ENCODE data around the gene XRCC1. TPM values are rescaled to one million over a fixed set of nuclear protein-coding genes. Genes with fewer than 3 reads are reported as not detected.
"Not testable (repeated sequence)": the region's sequence is repeated elsewhere in the genome, so short reads cannot be mapped to it uniquely, and the experiment has no call there.

The XRCC1 gene
- total RNA-seq, 2 experiments from 2014 or later, result 47.7 to 50.6 TPM

DNA sequence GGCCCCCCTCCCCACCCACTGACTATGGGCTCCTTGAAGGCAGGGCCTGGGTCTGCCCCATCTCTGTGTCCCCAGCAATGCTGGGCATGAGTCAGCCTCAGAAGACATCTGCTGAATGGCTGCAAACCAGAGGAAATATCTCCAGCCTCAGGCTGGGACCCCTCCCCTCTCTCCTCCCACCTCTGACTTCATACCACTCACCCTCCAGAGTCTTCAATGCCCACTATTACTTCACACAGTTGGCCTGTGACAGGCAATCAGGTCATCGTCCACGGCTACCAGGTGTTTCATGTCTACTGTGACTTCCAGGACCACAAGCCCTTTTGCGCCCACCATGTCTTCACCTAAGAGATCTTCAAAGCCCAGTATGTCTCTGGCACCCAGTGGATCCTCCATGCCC is 36.5 kb upstream of the XRCC1 start, which contains the start of gene SRRM5:
TSS of gene SRRM5 (plus strand) at position 301 of the 400 bp plus-strand sequence. CDS start at position 335, 34 bp downstream.
- H3K9me3 Mint-ChIP-seq (ENCODE audit: low read depth), result no peaks in the 10 kb centered on the region
- H3K4me1 Mint-ChIP-seq, result no peaks in the 10 kb centered on the region
- H3K4me3 Mint-ChIP-seq, result no peak within 1 kb of the TSS
- DNase-seq, result no peak
- peaks cover 8% of the 10 kb centered on the region for H3K36me3 Mint-ChIP-seq
- H3K27me3 Mint-ChIP-seq, result no peaks in the 10 kb centered on the region
- no peak for ATAC-seq
- H3K27ac Mint-ChIP-seq, result peak within 1 kb of the TSS; percentile 63
- CTCF ChIA-PET, result no interaction called here

- Mint-ChIP-seq H3K27me3 (no peaks in the 10 kb centered on the region), H3K9me3 (ENCODE audit: low read depth) (no peaks in the 10 kb centered on the region), H3K4me1 (no peaks in the 10 kb centered on the region), H3K36me3 (peaks cover 8% of the 10 kb centered on the region), H3K4me3 (no peak overlapping the region), H3K27ac (no peak overlapping the region)
- CTCF ChIA-PET, result no interaction called here
- ATAC-seq (no peak), DNase-seq (no peak)
These were observed 35.2 kb upstream of the XRCC1 start for GRCh38 chr19:43610493-43610892.

DNA sequence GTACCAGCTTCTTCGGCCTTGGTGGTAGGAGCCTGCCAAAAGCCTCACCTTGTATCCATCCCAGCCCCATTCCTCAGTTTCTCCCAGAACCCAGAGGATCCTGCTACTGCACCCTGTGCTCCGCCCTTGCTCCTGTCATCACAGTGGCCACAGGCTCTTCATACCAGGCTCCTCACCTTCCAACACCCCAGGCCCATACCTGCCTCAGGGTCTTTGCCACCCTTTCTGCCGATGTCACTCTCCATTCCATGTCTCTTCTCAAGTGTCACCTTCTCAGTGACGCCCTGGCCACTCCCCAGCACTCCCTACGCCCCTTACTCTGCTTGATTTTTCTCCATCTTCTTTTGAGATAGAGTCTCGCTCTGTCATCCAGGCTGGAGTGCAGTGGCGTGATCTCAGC is 34.5 kb upstream of the XRCC1 start:
- H3K27me3 Mint-ChIP-seq, result no peaks in the 10 kb centered on the region
- peaks cover 8% of the 10 kb centered on the region for H3K36me3 Mint-ChIP-seq
- DNase-seq (no peak), ATAC-seq (no peak)
- no peaks in the 10 kb centered on the region for H3K4me1 Mint-ChIP-seq
- H3K4me3 Mint-ChIP-seq, result no peak overlapping the region
- CTCF ChIA-PET, result no interaction called here
- no peaks in the 10 kb centered on the region for H3K9me3 Mint-ChIP-seq (ENCODE audit: low read depth)
- no peak overlapping the region for H3K27ac Mint-ChIP-seq

- H3K27me3 Mint-ChIP-seq, result no peaks in the 10 kb centered on the region
- no peaks in the 10 kb centered on the region for H3K9me3 Mint-ChIP-seq (ENCODE audit: low read depth)
- ATAC-seq, result no peak
- CTCF ChIA-PET, result interaction anchor here (1.2 to 1.4 kb wide), 2 partner anchors 88 to 160 kb away, joined by 3 read pairs; no protein-coding TSS in a partner anchor
- no peak overlapping the region for H3K4me3 Mint-ChIP-seq
- H3K27ac Mint-ChIP-seq, result no peak overlapping the region
- no peak for DNase-seq
- H3K4me1 Mint-ChIP-seq, result no peaks in the 10 kb centered on the region
- peaks cover 3% of the 10 kb centered on the region for H3K36me3 Mint-ChIP-seq
These were observed 32.2 kb upstream of the XRCC1 start for GRCh38 chr19:43607238-43608205.

DNA sequence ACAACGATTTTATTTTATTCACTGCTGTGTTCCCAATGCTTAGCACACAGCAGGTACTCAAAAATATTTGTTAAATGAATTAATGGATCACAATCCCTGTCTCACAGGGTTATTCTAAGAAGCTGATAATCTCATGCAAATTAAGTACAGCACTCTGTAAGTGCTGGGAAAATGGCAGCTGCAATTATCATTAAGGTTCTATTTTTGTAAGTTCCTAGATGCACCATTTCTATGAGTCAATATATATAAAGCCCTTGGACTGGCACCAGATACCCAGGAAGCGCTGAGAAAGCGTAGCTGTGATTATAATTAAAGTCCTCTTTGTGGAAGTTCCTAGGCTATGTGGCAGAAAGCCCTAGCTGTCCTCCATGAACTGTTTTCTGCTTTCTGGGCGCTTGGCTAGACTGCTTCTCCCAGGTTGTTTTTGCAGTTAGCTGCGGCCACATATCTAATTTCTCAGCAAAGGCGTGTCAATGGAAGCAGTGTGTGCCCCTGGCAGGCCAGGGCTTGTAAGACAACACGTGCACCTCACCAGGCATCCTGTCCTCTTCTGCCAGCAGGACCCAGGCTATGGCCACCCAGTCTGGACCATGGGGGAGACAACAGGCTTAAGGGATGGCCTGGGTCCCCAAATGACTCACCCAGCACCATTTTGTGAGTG is 31.4 kb upstream of the XRCC1 start:
- H3K36me3 Mint-ChIP-seq, result no peaks in the 10 kb centered on the region
- CTCF ChIA-PET, result interaction anchor here (0.6 to 1.4 kb wide), 4 partner anchors 12 to 159 kb away, joined by 3 to 7 read pairs (median 3); no protein-coding TSS in a partner anchor
- ATAC-seq (no peak), DNase-seq (no peak)
- H3K27ac Mint-ChIP-seq, result no peak overlapping the region
- H3K27me3 Mint-ChIP-seq, result no peaks in the 10 kb centered on the region
- no peak overlapping the region for H3K4me3 Mint-ChIP-seq
- H3K4me1 Mint-ChIP-seq, result no peaks in the 10 kb centered on the region
- H3K9me3 Mint-ChIP-seq (ENCODE audit: low read depth), result no peaks in the 10 kb centered on the region

- no peak for ATAC-seq
- no peaks in the 10 kb centered on the region for H3K4me1 Mint-ChIP-seq
- CTCF ChIA-PET, result interaction anchor here (0.6 to 1.4 kb wide), 3 partner anchors 12 to 87 kb away, joined by 3 to 7 read pairs (median 3); no protein-coding TSS in a partner anchor
- no peak overlapping the region for H3K27ac Mint-ChIP-seq
- no peak for DNase-seq
- H3K9me3 Mint-ChIP-seq (ENCODE audit: low read depth), result no peaks in the 10 kb centered on the region
- no peak overlapping the region for H3K4me3 Mint-ChIP-seq
- no peaks in the 10 kb centered on the region for H3K36me3 Mint-ChIP-seq
- H3K27me3 Mint-ChIP-seq, result no peaks in the 10 kb centered on the region
These were observed 30.7 kb upstream of the XRCC1 start for GRCh38 chr19:43605875-43606568.

- CTCF ChIA-PET, result interaction anchor here (1.8 kb wide), 1 partner anchor 45 kb away, joined by 7 read pairs; no protein-coding TSS in a partner anchor
- not testable (repeated sequence) for H3K27ac Mint-ChIP-seq; DNase-seq; H3K4me3 Mint-ChIP-seq; H3K9me3 Mint-ChIP-seq (ENCODE audit: low read depth); H3K27me3 Mint-ChIP-seq; ATAC-seq; H3K36me3 Mint-ChIP-seq
- peaks cover 18% of the 10 kb centered on the region for H3K4me1 Mint-ChIP-seq
These were observed 25.0 kb upstream of the XRCC1 start for GRCh38 chr19:43600326-43600725.

DNA sequence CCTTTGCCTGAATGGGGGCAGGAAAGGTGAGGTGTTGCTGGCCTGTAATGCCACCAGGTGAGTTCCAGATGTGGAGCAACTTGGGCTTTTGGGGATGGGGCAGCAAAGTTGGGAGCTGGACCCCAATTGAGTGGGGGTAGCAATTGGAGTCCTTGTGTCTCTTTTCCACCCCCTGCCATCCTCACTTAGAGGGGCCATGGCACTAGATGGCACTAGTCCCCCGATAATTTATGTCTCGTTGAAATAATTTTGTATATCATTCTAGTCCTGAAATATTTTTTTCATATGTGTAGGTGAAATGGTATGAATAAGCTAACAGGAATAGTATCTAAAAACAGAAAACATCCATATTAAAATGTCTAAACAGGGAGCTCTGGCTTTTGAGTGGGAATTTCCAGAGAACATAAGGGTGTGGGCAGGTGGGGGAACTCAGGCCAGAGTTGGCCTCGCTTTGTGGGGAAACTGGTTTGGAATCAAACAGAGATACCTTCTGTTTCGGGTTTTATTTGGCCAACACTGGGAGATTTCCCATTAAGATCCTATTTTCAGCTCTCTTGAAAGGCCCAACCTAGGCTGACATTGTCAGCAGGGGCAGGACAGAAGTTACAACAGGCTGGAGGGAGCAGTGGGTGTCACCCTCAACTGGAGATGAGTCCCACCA is 24.4 kb upstream of the XRCC1 start:
- Mint-ChIP-seq H3K4me1 (peaks cover 18% of the 10 kb centered on the region), H3K27me3 (no peaks in the 10 kb centered on the region), H3K27ac (no peak overlapping the region), H3K36me3 (no peaks in the 10 kb centered on the region), H3K4me3 (no peak overlapping the region), H3K9me3 (ENCODE audit: low read depth) (no peaks in the 10 kb centered on the region)
- CTCF ChIA-PET, result interaction anchor here (0.9 to 1.8 kb wide), 2 partner anchors 25 to 44 kb away, joined by 3 to 7 read pairs; no protein-coding TSS in a partner anchor
- ATAC-seq (no peak), DNase-seq (no peak)

DNA sequence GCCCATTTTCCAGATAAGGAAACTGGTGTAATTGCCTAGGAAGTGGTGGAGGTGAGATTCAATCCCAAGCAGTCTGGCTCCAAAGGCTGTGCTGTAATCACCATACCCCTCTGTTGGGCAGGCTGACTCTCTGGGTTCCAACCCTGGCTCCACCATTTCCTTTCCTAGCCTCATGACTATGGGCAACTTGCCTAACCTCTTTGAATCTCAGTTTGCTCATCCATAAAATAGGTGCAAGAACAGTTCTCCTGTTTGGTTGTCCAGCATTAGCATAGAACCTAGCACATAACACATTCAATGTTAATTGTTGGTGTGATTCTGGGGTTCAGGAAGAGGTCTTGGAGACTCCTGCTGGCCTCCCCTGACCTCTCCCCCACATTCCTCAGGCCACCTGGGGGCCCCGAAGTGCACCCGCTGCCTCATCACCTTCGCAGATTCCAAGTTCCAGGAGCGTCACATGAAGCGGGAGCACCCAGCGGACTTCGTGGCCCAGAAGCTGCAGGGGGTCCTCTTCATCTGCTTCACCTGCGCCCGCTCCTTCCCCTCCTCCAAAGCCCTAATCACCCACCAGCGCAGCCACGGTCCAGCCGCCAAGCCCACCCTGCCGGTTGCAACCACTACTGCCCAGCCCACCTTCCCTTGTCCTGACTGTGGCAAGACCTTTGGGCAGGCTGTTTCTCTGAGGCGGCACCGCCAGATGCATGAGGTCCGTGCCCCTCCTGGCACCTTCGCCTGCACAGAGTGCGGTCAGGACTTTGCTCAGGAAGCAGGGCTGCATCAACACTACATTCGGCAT is 23.3 kb upstream of the XRCC1 start:
- ATAC-seq (no peak), DNase-seq (no peak)
- no peak overlapping the region for H3K4me3 Mint-ChIP-seq
- CTCF ChIA-PET, result interaction anchor here (5.2 to 6.4 kb wide), 3 partner anchors 24 to 75 kb away, joined by 38 to 173 read pairs (median 111); partner anchors contain the start of genes ETHE1, PINLYP and XRCC1
- no peaks in the 10 kb centered on the region for H3K27me3 Mint-ChIP-seq
- H3K9me3 Mint-ChIP-seq (ENCODE audit: low read depth), result no peaks in the 10 kb centered on the region
- no peak overlapping the region for H3K27ac Mint-ChIP-seq
- H3K36me3 Mint-ChIP-seq, result no peaks in the 10 kb centered on the region
- peaks cover 24% of the 10 kb centered on the region for H3K4me1 Mint-ChIP-seq

DNA sequence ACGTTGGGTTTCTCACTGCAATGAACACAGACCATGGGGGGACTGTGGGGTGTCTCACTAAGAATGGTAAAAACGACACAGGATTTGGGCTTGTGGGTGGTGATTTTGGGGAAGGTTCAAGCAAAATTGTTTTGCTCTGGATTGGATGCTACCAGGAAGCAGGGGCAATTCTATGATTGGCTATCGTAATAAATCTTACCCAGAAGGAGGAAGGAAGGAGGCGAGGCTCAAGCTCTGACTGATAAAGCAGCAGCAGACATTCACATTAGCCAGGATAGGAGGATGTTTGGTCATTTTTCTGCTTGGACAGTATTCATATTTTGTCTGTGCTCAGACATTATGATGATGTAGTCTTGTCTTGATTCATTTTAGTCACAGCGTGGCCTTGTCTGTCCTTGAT is 22.5 kb upstream of the XRCC1 start:
- peaks cover 3% of the 10 kb centered on the region for H3K36me3 Mint-ChIP-seq
- peak overlapping the region; percentile 94 for H3K4me3 Mint-ChIP-seq
- no peaks in the 10 kb centered on the region for H3K9me3 Mint-ChIP-seq (ENCODE audit: low read depth)
- DNase-seq (no peak), ATAC-seq (no peak)
- peak overlapping the region; percentile 90 for H3K27ac Mint-ChIP-seq
- CTCF ChIA-PET, result interaction anchor here (0.8 to 6.4 kb wide), 7 partner anchors 22 to 74 kb away, joined by 3 to 173 read pairs (median 38); partner anchors contain the start of genes ETHE1, PINLYP, XRCC1 and ZNF428
- no peaks in the 10 kb centered on the region for H3K27me3 Mint-ChIP-seq
- peaks cover 29% of the 10 kb centered on the region for H3K4me1 Mint-ChIP-seq

- no peaks in the 10 kb centered on the region for H3K9me3 Mint-ChIP-seq (ENCODE audit: low read depth)
- H3K27ac Mint-ChIP-seq, result peak overlapping the region; percentile 90
- H3K4me1 Mint-ChIP-seq, result peaks cover 29% of the 10 kb centered on the region
- peak overlapping the region; percentile 94 for H3K4me3 Mint-ChIP-seq
- CTCF ChIA-PET, result interaction anchor here (0.5 to 6.4 kb wide), 14 partner anchors 22 to 1272 kb away, joined by 3 to 173 read pairs (median 4); partner anchors contain the start of genes ETHE1, PINLYP, XRCC1 and ZNF428
- ATAC-seq (no peak), DNase-seq (peak; percentile 43)
- peaks cover 6% of the 10 kb centered on the region for H3K36me3 Mint-ChIP-seq
- H3K27me3 Mint-ChIP-seq, result no peaks in the 10 kb centered on the region
These were observed 21.6 kb upstream of the XRCC1 start for GRCh38 chr19:43596842-43597461.
